DOHH2 (cell line): Measurements from ENCODE around the gene FANK1.
"Not testable (repeated sequence)": the region's sequence is repeated elsewhere in the genome, so short reads cannot be mapped to it uniquely, and the experiment has no call there.

Experiments used
- H3F3A ChIP-seq: fragments of 200-600 bp; sonication (generic), shearing (Covaris generic); 2 replicates; pipeline ENCODE4 v1.6.0; 2016; ENCODE audit warnings: antibody characterized with exemption, mild to moderate bottlenecking; ENCODE audit not compliant: control insufficient read depth, insufficient read depth
- H3K27ac ChIP-seq: fragments of 200-600 bp; sonication (generic); 2 replicates; pipeline ENCODE4 v1.5.1; 2014; ENCODE audit warnings: low read depth, mild to moderate bottlenecking, low read length, moderate library complexity
- H3K27me3 ChIP-seq: fragments of 200-600 bp; sonication (generic); 2 replicates; pipeline ENCODE4 v1.6.1; 2014; ENCODE audit warnings: mild to moderate bottlenecking, low read length, mixed read lengths; ENCODE audit not compliant: control insufficient read depth
- H3K36me3 ChIP-seq: fragments of 200-600 bp; sonication (generic); 2 replicates; pipeline ENCODE4 v1.6.1; 2014; ENCODE audit warnings: mild to moderate bottlenecking, low read length, moderate library complexity, mixed read lengths; ENCODE audit not compliant: control insufficient read depth
- H3K4me1 ChIP-seq: fragments of 200-600 bp; sonication (generic); 2 replicates; pipeline ENCODE4 v1.6.1; 2014; ENCODE audit warnings: mild to moderate bottlenecking, low read length, mixed read lengths; ENCODE audit not compliant: control insufficient read depth
- H3K4me2 ChIP-seq: fragments of 200-600 bp; sonication (generic); 2 replicates; pipeline ENCODE4 v1.6.0; 2014; ENCODE audit warnings: mild to moderate bottlenecking, low read length, moderate library complexity
- H3K4me3 ChIP-seq: fragments of 200-600 bp; sonication (generic); 2 replicates; pipeline ENCODE4 v1.5.1; 2014; ENCODE audit warnings: mild to moderate bottlenecking, low read length, mixed read lengths
- H3K79me2 ChIP-seq: fragments of 200-600 bp; sonication (generic); 2 replicates; pipeline ENCODE4 v1.6.1; 2014; ENCODE audit warnings: mild to moderate bottlenecking, low read length, mixed read lengths; ENCODE audit not compliant: control insufficient read depth
- H3K9me2 ChIP-seq: fragments of 200-600 bp; sonication (generic); replicated peaks from 2 replicates; pipeline ENCODE4 v1.6.1; 2014; ENCODE audit warnings: mild to moderate bottlenecking, low read length, mixed read lengths; ENCODE audit not compliant: control insufficient read depth
- H3K9me3 ChIP-seq: fragments of 200-600 bp; sonication (generic); 2 replicates; pipeline ENCODE4 v1.6.1; 2014; ENCODE audit warnings: antibody characterized with exemption, low read length, mixed read lengths; ENCODE audit not compliant: control insufficient read depth, insufficient read depth
- H4K20me1 ChIP-seq: fragments of 200-600 bp; sonication (generic); 2 replicates; pipeline ENCODE4 v1.6.0; 2014; ENCODE audit warnings: low read depth, mild to moderate bottlenecking, antibody characterized with exemption, low read length, moderate library complexity; ENCODE audit not compliant: control insufficient read depth, insufficient read depth
- CTCF ChIP-seq: fragments of 200-600 bp; sonication (generic); IDR thresholded peaks from one replicate; pipeline ENCODE4 v1.5.1; 2014; ENCODE audit warnings: antibody characterized with exemption, mild to moderate bottlenecking, low read depth, low read length; ENCODE audit not compliant: poor library complexity, severe bottlenecking
- EZH2phosphoT487 ChIP-seq: fragments of 200-600 bp; sonication (generic); IDR thresholded peaks from 2 replicates; pipeline ENCODE4 v1.6.1; 2017; ENCODE audit warnings: borderline replicate concordance, mild to moderate bottlenecking, antibody characterized with exemption, low read length, moderate library complexity, mixed read lengths

FANK1 gene

GRCh38 chr10:125925262-125925834, 29.0 kb downstream of the FANK1 start:
- Histone ChIP-seq H3K27me3 (no peaks in the 10 kb centered on the region), H3K9me3 (no peaks in the 10 kb centered on the region), H3K4me2 (no peak overlapping the region), H4K20me1 (no peaks in the 10 kb centered on the region), H3K79me2 (no peaks in the 10 kb centered on the region), H3K4me3 (no peak overlapping the region), H3K4me1 (no peaks in the 10 kb centered on the region), H3K36me3 (no peaks in the 10 kb centered on the region), H3K27ac (no peak overlapping the region), H3F3A (no peaks in the 10 kb centered on the region), H3K9me2 (no peaks in the 10 kb centered on the region)
- TF ChIP-seq CTCF, result no peak
- TF ChIP-seq EZH2phosphoT487, result no peak

GRCh38 chr10:125926247-125926646, 29.9 kb downstream of the FANK1 start:
- H4K20me1 ChIP-seq, result no peaks in the 10 kb centered on the region
- no peaks in the 10 kb centered on the region for H3K27me3 ChIP-seq
- H3K27ac ChIP-seq, result no peak overlapping the region
- H3K4me1 ChIP-seq, result no peaks in the 10 kb centered on the region
- no peaks in the 10 kb centered on the region for H3K36me3 ChIP-seq
- H3K4me3 ChIP-seq, result no peak overlapping the region
- H3K4me2 ChIP-seq, result no peak overlapping the region
- H3K9me3 ChIP-seq, result no peaks in the 10 kb centered on the region
- no peaks in the 10 kb centered on the region for H3K79me2 ChIP-seq
- H3F3A ChIP-seq, result no peaks in the 10 kb centered on the region
- TF ChIP-seq EZH2phosphoT487 (no peak), CTCF (no peak)
- H3K9me2 ChIP-seq, result no peaks in the 10 kb centered on the region

- not testable (repeated sequence) for H4K20me1 ChIP-seq, H3K27ac ChIP-seq, H3F3A ChIP-seq, H3K36me3 ChIP-seq, H3K4me1 ChIP-seq, H3K4me3 ChIP-seq, H3K27me3 ChIP-seq, H3K79me2 ChIP-seq, H3K4me2 ChIP-seq, H3K9me2 ChIP-seq, H3K9me3 ChIP-seq
These were observed 30.9 kb downstream of the FANK1 start for GRCh38 chr10:125927265-125927664.

GRCh38 chr10:125928928-125929585, 32.7 kb downstream of the FANK1 start:
- no peak for TF ChIP-seq CTCF
- no peak for TF ChIP-seq EZH2phosphoT487
- Histone ChIP-seq H3K9me2 (no peaks in the 10 kb centered on the region), H3K27me3 (0 out of 2 replicates have a peak, but pooled peaks cover 2% of the 10 kb centered on the region), H4K20me1 (no peaks in the 10 kb centered on the region), H3F3A (no peaks in the 10 kb centered on the region), H3K79me2 (no peaks in the 10 kb centered on the region), H3K9me3 (no peaks in the 10 kb centered on the region), H3K4me2 (no peak overlapping the region), H3K4me1 (no peaks in the 10 kb centered on the region), H3K4me3 (no peak overlapping the region), H3K36me3 (no peaks in the 10 kb centered on the region), H3K27ac (no peak overlapping the region)
